ENCODE measurements around the gene MRPL54.

MRPL54 gene

DNA sequence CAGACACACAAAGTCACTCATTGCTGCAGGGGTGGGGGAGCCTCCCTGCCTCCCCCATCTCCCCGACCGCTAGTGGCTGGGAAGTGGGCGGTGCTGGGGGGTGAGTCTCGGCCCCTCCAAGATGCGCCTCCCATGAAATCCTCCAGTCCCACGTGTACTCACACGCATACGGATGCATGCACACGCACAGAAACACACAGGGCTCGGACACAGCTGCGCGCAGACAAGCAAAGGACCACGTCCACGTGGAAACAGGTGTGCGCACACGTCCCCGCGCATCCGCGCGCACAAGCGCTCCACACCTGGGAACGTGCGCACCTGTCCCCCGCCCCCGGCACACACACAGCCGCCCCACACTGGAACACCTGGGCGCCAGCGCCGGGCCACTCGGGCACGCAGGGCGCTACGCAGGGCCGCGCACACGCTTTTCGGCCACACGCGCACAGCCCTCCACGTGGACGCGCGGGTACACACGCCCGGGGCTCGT, 23.0 kb downstream of the MRPL54 start:
- DNase-seq (ENCODE audit: low read depth in 3 of 3) = peak in 1 of 3 donors; percentile 20

DNA sequence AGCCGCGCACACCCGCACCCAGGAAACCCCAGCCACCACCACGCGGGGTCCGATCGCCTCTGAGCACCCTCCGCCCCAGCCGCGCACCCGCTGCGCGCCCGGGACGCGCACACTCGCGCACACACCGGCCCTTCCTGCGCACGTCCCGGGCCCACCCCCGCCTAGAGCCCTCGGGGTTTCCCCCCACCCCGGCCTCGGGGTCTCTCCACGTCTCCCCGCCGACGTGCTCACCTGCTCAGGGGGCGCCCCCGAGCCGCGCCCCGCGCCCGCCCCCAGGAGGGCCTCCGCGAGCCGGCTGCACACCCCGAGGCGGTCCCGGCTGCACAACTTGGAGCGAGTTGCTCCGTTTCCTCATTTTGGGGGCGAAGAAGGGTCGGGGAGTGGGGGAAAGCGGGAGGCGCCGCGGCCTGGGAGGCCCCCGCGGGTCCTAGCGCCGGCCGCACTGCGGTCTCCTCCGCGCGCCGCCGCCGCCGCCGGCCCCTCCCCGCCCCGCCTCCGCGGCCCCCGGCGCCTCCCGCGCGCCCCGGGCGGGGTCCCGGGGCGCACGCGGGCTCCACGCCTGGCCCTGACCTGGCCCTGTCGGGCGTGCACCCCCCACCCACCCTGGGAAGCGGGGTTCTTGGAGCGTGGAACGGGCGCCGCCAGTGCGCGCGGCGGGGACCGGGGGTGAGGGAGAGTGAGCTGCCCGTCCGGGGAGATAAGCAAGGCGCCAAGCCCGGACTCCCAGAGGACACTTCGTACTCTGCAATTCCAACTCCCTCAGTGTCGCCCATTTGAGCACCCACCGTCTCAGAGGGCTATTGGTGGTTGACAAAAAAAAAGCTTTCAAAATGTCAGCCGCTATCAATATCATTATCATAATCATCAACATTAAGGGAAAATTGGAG, 23.7 kb downstream of the MRPL54 start, which contains the start of gene MATK:
Gene MATK (minus strand): TSS at position 444 of the 887 bp plus-strand sequence. CDS start 1,246 bp downstream, outside the sequence.
- peak in 1 of 3 donors; percentile 26 for DNase-seq (ENCODE audit: low read depth in 3 of 3)

DNA sequence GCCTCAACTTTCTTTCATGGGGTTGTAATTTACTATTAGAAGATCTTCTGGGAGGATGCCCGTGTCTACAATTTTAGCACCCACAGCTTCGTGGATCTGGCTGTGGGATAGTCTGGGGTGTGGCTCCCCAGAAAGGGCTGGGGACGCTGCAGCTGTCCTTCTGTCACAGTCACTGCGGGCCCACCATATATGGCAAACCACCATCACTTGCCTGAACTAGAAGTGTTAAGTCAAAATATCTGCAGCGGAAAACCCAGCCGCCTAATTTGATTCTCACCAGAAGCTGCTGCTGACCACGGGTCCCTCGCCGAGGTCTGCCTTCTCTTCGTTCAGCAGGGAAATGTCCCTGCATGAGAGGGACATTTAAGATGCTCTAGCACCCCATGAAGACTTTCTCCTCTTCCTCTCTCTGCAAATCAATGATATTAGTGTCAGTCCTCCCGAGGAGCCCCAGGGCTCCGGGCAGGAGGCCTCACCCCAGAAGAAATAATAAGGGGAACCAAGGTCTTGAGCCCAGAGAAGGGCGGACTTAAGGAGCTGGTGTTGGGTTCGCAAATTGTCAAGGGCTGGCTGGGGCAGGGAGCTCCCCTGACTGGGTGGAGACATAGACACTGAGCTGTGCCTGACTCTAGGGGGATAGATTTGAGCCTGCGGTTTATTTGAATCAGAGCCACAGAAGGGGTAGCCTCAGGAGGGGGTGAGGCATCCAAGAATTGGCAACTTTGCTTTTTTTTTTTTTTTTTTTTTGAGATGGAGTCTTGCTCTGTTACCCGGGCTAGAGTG, 26.7 kb downstream of the MRPL54 start:
- DNase-seq (ENCODE audit: low read depth in 3 of 3) = no peak

GRCh38 chr19:3790209-3790734, 27.8 kb downstream of the MRPL54 start:
- no peak for DNase-seq (ENCODE audit: low read depth in 3 of 3)

GRCh38 chr19:3790941-3791340, 28.5 kb downstream of the MRPL54 start:
- DNase-seq (ENCODE audit: low read depth in 3 of 3) = no peak

DNA sequence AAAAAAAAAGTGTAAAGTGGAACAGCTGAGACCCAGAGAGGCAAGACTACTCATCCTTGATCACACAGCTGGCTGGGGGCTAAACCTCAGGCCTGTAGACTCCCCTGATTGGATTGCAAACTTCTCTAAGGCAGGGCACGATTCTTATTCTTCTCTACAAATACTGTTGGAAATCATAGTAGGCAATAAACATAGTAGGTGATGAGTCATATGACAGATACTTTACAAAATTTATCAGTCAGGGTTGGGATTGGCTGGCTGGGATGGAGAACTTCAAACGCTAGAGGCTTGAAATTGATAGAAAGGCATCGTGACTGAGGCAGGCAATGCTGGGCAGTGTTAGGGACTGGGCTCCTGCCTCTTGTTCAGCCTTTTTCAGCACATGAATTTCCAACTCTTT, 29.6 kb downstream of the MRPL54 start:
- no peak for DNase-seq (ENCODE audit: low read depth in 3 of 3)

GRCh38 chr19:3793799-3794198, 31.3 kb downstream of the MRPL54 start:
- no peak for DNase-seq (ENCODE audit: low read depth in 3 of 3)

DNA sequence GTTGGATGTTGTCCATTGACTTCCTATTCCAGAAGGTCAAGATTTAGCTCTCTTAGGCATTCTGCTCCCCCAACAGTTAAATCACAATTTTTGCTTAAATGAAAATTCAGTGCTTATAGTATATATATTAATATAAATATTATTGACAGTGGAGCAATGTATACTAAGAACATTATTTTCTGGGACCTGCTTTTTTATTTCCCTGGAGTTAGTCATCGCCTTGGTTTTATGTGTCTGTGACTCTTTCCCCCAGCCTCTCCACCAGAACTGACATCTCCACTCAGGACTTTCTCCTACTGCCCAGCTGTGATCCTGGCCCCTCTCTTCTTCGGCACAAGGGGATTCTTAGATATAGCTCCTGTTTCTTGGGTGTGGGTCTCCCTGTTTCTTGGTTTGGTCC, 33.9 kb downstream of the MRPL54 start:
- no peak for DNase-seq (ENCODE audit: low read depth in 3 of 3)

GRCh38 chr19:3798137-3798536, 35.7 kb downstream of the MRPL54 start:
- no peak for DNase-seq (ENCODE audit: low read depth in 3 of 3)

DNA sequence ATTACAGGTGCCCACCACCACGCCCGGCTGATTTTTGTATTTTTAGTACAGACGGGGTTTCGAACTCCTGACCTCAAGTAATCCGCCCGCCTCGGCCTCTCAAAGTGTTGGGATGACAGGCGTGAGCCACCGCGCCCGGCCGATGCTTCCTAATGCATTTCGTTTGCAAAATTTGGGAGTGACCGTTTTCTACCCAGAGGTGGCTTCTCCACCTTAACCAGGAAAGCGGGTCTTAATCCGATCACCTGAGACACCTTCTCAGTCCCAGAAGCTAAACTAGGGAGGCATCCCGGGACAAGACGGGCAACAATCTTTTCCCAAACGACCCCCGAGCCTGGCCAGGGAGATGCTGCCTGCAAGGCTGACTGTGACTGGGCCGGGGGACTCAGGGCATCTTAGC, 38.5 kb downstream of the MRPL54 start:
- no peak for DNase-seq (ENCODE audit: low read depth in 3 of 3)

- peak in 2 of 3 donors; percentile 27 to 54 for DNase-seq (ENCODE audit: low read depth in 3 of 3)
Observed at GRCh38 chr19:3801412-3802096, 39.1 kb downstream of the MRPL54 start.

GRCh38 chr19:3803114-3803888, 40.8 kb downstream of the MRPL54 start:
- DNase-seq (ENCODE audit: low read depth in 3 of 3) = no peak

GRCh38 chr19:3803986-3804385, 41.5 kb downstream of the MRPL54 start:
- DNase-seq (ENCODE audit: low read depth in 3 of 3) = no peak

GRCh38 chr19:3804429-3804828, 41.9 kb downstream of the MRPL54 start:
- DNase-seq (ENCODE audit: low read depth in 3 of 3) = no peak

DNA sequence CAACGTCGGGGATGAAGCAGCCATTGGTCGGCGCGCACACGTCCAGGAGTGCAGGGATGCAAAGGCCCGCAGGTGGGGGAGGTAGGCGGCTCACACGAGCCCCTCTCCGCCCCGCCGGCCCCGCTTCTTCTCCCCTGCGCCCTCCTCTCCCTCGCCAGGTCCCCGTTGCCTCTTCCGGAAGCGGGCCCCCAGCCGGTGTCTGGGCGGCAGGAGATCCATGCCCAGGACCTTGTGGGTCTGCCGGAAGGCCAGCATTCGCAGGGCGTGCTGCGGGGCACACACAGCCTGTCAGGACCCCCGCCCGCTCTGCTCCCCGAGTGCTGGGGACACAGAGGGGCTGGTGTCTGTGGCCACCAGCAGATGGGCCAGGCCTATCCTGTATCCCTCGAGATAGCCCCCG, 43.4 kb downstream of the MRPL54 start:
- DNase-seq (ENCODE audit: low read depth in 3 of 3) = no peak

GRCh38 chr19:3807131-3807480, 44.6 kb downstream of the MRPL54 start:
- no peak for DNase-seq (ENCODE audit: low read depth in 3 of 3)

DNA sequence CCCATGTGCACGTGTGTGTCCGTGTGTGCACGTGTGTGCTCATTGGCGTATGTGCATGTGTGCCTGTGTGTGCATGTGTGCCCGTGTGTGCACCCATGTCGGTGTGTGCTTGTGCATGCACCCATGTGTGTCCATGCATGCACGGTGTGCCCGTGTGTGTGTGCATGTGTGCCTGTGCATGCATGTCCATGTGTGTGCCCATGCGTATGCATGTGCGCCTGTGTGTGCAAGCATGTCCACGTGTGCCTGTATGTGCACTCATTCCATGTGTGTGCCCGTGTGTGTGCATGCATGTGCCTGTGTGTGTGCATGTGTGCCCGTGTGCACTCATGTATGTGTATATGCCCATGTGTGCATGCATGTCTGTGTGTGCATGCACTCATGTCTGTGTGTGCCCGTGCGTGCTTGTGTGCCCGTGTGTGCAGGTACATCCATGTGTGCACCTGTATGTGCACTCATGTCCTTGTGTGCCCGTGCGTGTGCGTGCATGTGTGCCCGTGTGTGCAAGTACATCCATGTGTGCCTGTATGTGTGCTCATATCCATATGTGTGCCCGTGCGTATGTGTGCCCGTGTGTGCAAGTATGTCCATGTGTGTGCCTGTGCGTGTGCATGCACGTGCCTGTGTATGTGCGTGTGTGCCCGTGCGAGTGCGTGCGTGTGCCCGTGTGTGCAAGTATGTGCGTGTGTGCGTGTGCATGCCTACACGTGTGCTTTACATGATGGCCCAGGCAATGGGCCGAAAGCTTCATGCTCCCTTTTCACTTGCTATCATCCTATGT, 45.3 kb downstream of the MRPL54 start:
- no peak for DNase-seq (ENCODE audit: low read depth in 3 of 3)

DNA sequence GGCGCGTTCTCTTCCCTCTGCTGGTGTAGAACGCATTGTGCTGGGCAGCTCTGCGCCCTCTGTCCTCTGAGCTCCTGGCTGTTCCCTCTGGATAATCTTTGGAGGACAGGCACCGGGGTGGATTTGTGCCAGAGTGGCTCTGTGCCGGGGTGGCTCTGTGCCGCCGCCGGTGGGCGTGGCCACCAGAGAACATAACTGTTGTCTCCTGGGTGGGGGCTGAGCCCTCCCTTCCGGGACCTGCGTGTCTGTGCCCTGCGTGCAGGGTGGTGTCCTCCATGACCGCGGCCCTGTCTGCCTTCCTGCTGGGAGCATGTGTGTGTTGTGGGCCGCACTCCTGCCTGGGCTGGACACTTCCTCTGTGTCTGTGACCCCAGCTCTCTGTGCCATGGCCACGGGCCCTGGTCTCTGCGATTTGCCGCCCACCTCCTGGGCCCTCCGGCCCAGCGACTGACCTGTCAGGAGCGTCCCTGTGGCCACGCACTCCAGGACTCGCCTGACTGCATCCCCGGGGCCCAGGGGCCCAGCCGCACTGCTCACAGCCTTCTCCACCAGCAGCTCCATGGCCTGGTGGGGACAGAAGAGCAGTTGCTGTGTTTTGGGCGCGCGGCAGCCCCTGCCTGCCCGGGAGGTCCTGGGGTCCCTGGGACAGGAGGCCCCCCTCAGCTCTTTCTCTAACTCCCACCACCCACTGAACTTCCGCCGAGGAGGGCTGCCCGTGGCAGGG, 46.1 kb downstream of the MRPL54 start:
- DNase-seq (ENCODE audit: low read depth in 3 of 3) = no peak

- DNase-seq (ENCODE audit: low read depth in 3 of 3) = no peak
Observed at GRCh38 chr19:3809881-3810707, 47.6 kb downstream of the MRPL54 start.
